Measurements from ENCODE around the gene SLC30A1.
"Not testable (repeated sequence)": the region's sequence is repeated elsewhere in the genome, so short reads cannot be mapped to it uniquely, and the experiment has no call there.

The SLC30A1 gene

GRCh38 chr1:211541720-211542477 lies 37.1 kb downstream of the SLC30A1 start:
- DNase-seq: no peak

GRCh38 chr1:211541278-211541677 lies 37.7 kb downstream of the SLC30A1 start:
- DNase-seq: no peak

- not testable (repeated sequence) for DNase-seq
These were observed 38.1 kb downstream of the SLC30A1 start for GRCh38 chr1:211540824-211541223.

GRCh38 chr1:211538287-211538686 lies 40.7 kb downstream of the SLC30A1 start:
- DNase-seq: no peak

GRCh38 chr1:211537253-211537652 lies 41.7 kb downstream of the SLC30A1 start:
- DNase-seq: no peak

- no peak for DNase-seq
These were observed 42.4 kb downstream of the SLC30A1 start for GRCh38 chr1:211536606-211537005.

GRCh38 chr1:211535346-211535745 lies 43.6 kb downstream of the SLC30A1 start:
- no peak for DNase-seq

- DNase-seq: no peak
These were observed 44.2 kb downstream of the SLC30A1 start for GRCh38 chr1:211534545-211535291.

GRCh38 chr1:211532088-211532444 lies 46.9 kb downstream of the SLC30A1 start:
- no peak for DNase-seq

GRCh38 chr1:211531194-211532087 lies 47.5 kb downstream of the SLC30A1 start:
- no peak for DNase-seq

- no peak for DNase-seq
These were observed 48.9 kb downstream of the SLC30A1 start for GRCh38 chr1:211530102-211530501.

GRCh38 chr1:211529453-211529852 lies 49.5 kb downstream of the SLC30A1 start:
- no peak for DNase-seq

GRCh38 chr1:211529011-211529410 lies 50.0 kb downstream of the SLC30A1 start:
- DNase-seq: no peak

- peak in 1 of 6 experiments; percentile 1 for DNase-seq
These were observed 51.1 kb downstream of the SLC30A1 start for GRCh38 chr1:211527888-211528287.

GRCh38 chr1:211527006-211527405 lies 52.0 kb downstream of the SLC30A1 start:
- DNase-seq: no peak

- DNase-seq: no peak
These were observed 52.9 kb downstream of the SLC30A1 start for GRCh38 chr1:211526101-211526500.

GRCh38 chr1:211525101-211525676 lies 53.8 kb downstream of the SLC30A1 start:
- no peak for DNase-seq

- no peak for DNase-seq
These were observed 54.4 kb downstream of the SLC30A1 start for GRCh38 chr1:211524521-211524920.

- DNase-seq: no peak
These were observed 56.2 kb downstream of the SLC30A1 start for GRCh38 chr1:211522804-211523203.

Data from stimulated activated naive CD4-positive, alpha-beta T cell (primary cell).